ENCODE data around the gene NF1. TPM values are rescaled to one million over a fixed set of nuclear protein-coding genes. Genes with fewer than 3 reads are reported as not detected.

NF1 gene
- total RNA-seq, 2 experiments from 2014 or later, result 18.1 to 21.7 TPM

- CTCF ChIA-PET, result no interaction called here
- Mint-ChIP-seq H3K4me1 (peaks cover 2% of the 10 kb centered on the region), H3K27ac (no peak overlapping the region), H3K36me3 (ENCODE audit: low read depth) (no peaks in the 10 kb centered on the region), H3K9me3 (no peaks in the 10 kb centered on the region), H3K27me3 (peaks cover 26% of the 10 kb centered on the region), H3K4me3 (no peak overlapping the region)
- POLR2A ChIA-PET, result no interaction called here
- DNase-seq, result no peak
These were observed 302.6 kb downstream of the NF1 start for GRCh38 chr17:31397256-31397939.

- Mint-ChIP-seq H3K27me3 (peaks cover 14% of the 10 kb centered on the region), H3K36me3 (ENCODE audit: low read depth) (no peaks in the 10 kb centered on the region), H3K27ac (no peak overlapping the region), H3K9me3 (no peaks in the 10 kb centered on the region), H3K4me1 (no peaks in the 10 kb centered on the region), H3K4me3 (no peak overlapping the region)
- CTCF ChIA-PET, result interaction anchor here (0.6 kb wide), 1 partner anchor 230 kb away, joined by 5 read pairs; no protein-coding TSS in a partner anchor
- DNase-seq, result no peak
- POLR2A ChIA-PET, result no interaction called here
These were observed 303.9 kb downstream of the NF1 start for GRCh38 chr17:31398381-31399311.

GRCh38 chr17:31400481-31400950 lies 305.7 kb downstream of the NF1 start:
- Mint-ChIP-seq H3K4me1 (no peaks in the 10 kb centered on the region), H3K27ac (no peak overlapping the region), H3K36me3 (ENCODE audit: low read depth) (no peaks in the 10 kb centered on the region), H3K4me3 (no peak overlapping the region), H3K27me3 (peaks cover under 1% of the 10 kb centered on the region), H3K9me3 (no peaks in the 10 kb centered on the region)
- DNase-seq, result no peak
- CTCF ChIA-PET, result interaction anchor here (0.9 kb wide), 1 partner anchor 11 kb away, joined by 3 read pairs; no protein-coding TSS in a partner anchor
- POLR2A ChIA-PET, result no interaction called here

- Mint-ChIP-seq H3K27me3 (no peaks in the 10 kb centered on the region), H3K4me3 (no peak overlapping the region), H3K27ac (no peak overlapping the region), H3K4me1 (no peaks in the 10 kb centered on the region), H3K9me3 (no peaks in the 10 kb centered on the region), H3K36me3 (ENCODE audit: low read depth) (no peaks in the 10 kb centered on the region)
- ChIA-PET POLR2A (no interaction called here), CTCF (interaction anchor here (0.9 to 1.1 kb wide), 2 partner anchors 9 to 12 kb away, joined by 3 read pairs; no protein-coding TSS in a partner anchor)
- no peak for DNase-seq
These were observed 306.9 kb downstream of the NF1 start for GRCh38 chr17:31401456-31402254.

- H3K4me1 Mint-ChIP-seq, result no peaks in the 10 kb centered on the region
- H3K4me3 Mint-ChIP-seq, result no peak overlapping the region
- ChIA-PET CTCF (no interaction called here), POLR2A (no interaction called here)
- no peaks in the 10 kb centered on the region for H3K36me3 Mint-ChIP-seq (ENCODE audit: low read depth)
- DNase-seq, result no peak
- H3K27ac Mint-ChIP-seq, result no peak overlapping the region
- H3K9me3 Mint-ChIP-seq, result no peaks in the 10 kb centered on the region
- H3K27me3 Mint-ChIP-seq, result peaks cover 4% of the 10 kb centered on the region
These were observed 309.5 kb downstream of the NF1 start for GRCh38 chr17:31404028-31404949.

GRCh38 chr17:31405890-31406371 lies 311.2 kb downstream of the NF1 start:
- Mint-ChIP-seq H3K4me1 (no peaks in the 10 kb centered on the region), H3K4me3 (no peak overlapping the region), H3K27ac (no peak overlapping the region), H3K27me3 (peaks cover 4% of the 10 kb centered on the region), H3K36me3 (ENCODE audit: low read depth) (no peaks in the 10 kb centered on the region), H3K9me3 (no peaks in the 10 kb centered on the region)
- ChIA-PET CTCF (interaction anchor here (0.6 to 0.9 kb wide), 3 partner anchors 11 to 177 kb away, joined by 3 to 4 read pairs (median 3); partner anchors contain the start of gene RAB11FIP4), POLR2A (no interaction called here)
- DNase-seq, result no peak

- CTCF ChIA-PET, result no interaction called here
- no peaks in the 10 kb centered on the region for H3K36me3 Mint-ChIP-seq (ENCODE audit: low read depth)
- peaks cover 4% of the 10 kb centered on the region for H3K27me3 Mint-ChIP-seq
These were observed 313.8 kb downstream of the NF1 start for GRCh38 chr17:31408586-31408985.

GRCh38 chr17:31411707-31412285 lies 317.0 kb downstream of the NF1 start:
- Mint-ChIP-seq H3K27me3 (peaks cover 4% of the 10 kb centered on the region), H3K4me1 (no peaks in the 10 kb centered on the region), H3K9me3 (no peaks in the 10 kb centered on the region), H3K36me3 (ENCODE audit: low read depth) (no peaks in the 10 kb centered on the region), H3K27ac (no peak overlapping the region), H3K4me3 (no peak overlapping the region)
- POLR2A ChIA-PET, result no interaction called here
- no peak for DNase-seq
- CTCF ChIA-PET, result interaction anchor here (0.5 to 1.0 kb wide), 2 partner anchors 25 to 443 kb away, joined by 3 read pairs; no protein-coding TSS in a partner anchor

More at GRCh38 chr17:31408586-31408985, 313.8 kb downstream of the NF1 start:
- no peaks in the 10 kb centered on the region for H3K4me1 Mint-ChIP-seq
- no peak overlapping the region for H3K4me3 Mint-ChIP-seq
- POLR2A ChIA-PET, result no interaction called here
- no peaks in the 10 kb centered on the region for H3K9me3 Mint-ChIP-seq
- H3K27ac Mint-ChIP-seq, result no peak overlapping the region
- no peak for DNase-seq

- H3K9me3 Mint-ChIP-seq, result no peaks in the 10 kb centered on the region
- CTCF ChIA-PET, result interaction anchor here (1.0 kb wide), 1 partner anchor 25 kb away, joined by 3 read pairs; no protein-coding TSS in a partner anchor
- no peak for DNase-seq
- H3K4me1 Mint-ChIP-seq, result no peaks in the 10 kb centered on the region
- H3K27ac Mint-ChIP-seq, result no peak overlapping the region
- peaks cover under 1% of the 10 kb centered on the region for H3K27me3 Mint-ChIP-seq
- no peaks in the 10 kb centered on the region for H3K36me3 Mint-ChIP-seq (ENCODE audit: low read depth)
- H3K4me3 Mint-ChIP-seq, result no peak overlapping the region
- POLR2A ChIA-PET, result no interaction called here
These were observed 317.7 kb downstream of the NF1 start for GRCh38 chr17:31412511-31412910.

- Mint-ChIP-seq H3K27ac (no peak overlapping the region), H3K27me3 (no peaks in the 10 kb centered on the region), H3K9me3 (no peaks in the 10 kb centered on the region), H3K36me3 (ENCODE audit: low read depth) (no peaks in the 10 kb centered on the region), H3K4me3 (no peak overlapping the region), H3K4me1 (no peaks in the 10 kb centered on the region)
- ChIA-PET POLR2A (no interaction called here), CTCF (interaction anchor here (0.6 to 1.0 kb wide), 2 partner anchors 24 to 49 kb away, joined by 3 read pairs; no protein-coding TSS in a partner anchor)
- DNase-seq, result no peak
These were observed 318.5 kb downstream of the NF1 start for GRCh38 chr17:31413081-31413799.

All from activated CD4-positive, alpha-beta T cell treated with anti-CD3 and anti-CD28 coated beads, Interleukin-2, amount 10 ng/mL, durations not matched to agents 7 days and 5 days (primary cell).